Measurements from ENCODE around the gene PEX5L. TPM values are rescaled to one million over a fixed set of nuclear protein-coding genes. Genes with fewer than 3 reads are reported as not detected.

Gene PEX5L
- total and polyA plus RNA-seq, 12 donors: 0.01 to 0.94 (median 0.36) TPM; not detected in 3

GRCh38 chr3:179811321-179812095 is 225.2 kb downstream of the PEX5L start:
- H3K27me3 ChIP-seq: no peaks in the 10 kb centered on the region
- H3K27ac ChIP-seq: no peak overlapping the region
- DNase-seq (peak in 1 of 2 donors; percentile 23), ATAC-seq (peak in 7 of 8 donors; percentile 55 to 88 (median 73))
- TF ChIP-seq CTCF (IDR thresholded peaks at IDR 0.05): peak; percentile 34 to 77 (median 65)
- WGBS, 2 donors: 17 to 18% methylated on average over 9 of the region's 9 CpGs
- H3K4me1 ChIP-seq: no peaks in the 10 kb centered on the region
- intact Hi-C loops (cut with DNase I): loop anchor here in 5 of 10 donors (5.0 to 10.0 kb wide), 4 partner anchors 113 to 786 kb away; no protein-coding TSS in a partner anchor
- H3K4me3 ChIP-seq: no peak overlapping the region
- H3K9me3 ChIP-seq: no peaks in the 10 kb centered on the region
- H3K36me3 ChIP-seq: no peaks in the 10 kb centered on the region

- no peaks in the 10 kb centered on the region for H3K4me1 ChIP-seq
- no peak for DNase-seq
- H3K36me3 ChIP-seq: no peaks in the 10 kb centered on the region
- no peaks in the 10 kb centered on the region for H3K9me3 ChIP-seq
- H3K4me3 ChIP-seq: no peak overlapping the region
- intact Hi-C loops (cut with DNase I): loop anchor here in 5 of 10 donors (5.0 to 10.0 kb wide), 4 partner anchors 115 to 788 kb away; no protein-coding TSS in a partner anchor
- H3K27ac ChIP-seq: no peak overlapping the region
- no peak for ATAC-seq
- H3K27me3 ChIP-seq: no peaks in the 10 kb centered on the region
- no peak for TF ChIP-seq CTCF (IDR thresholded peaks at IDR 0.05)
Observed at GRCh38 chr3:179809639-179810038, 227.1 kb downstream of the PEX5L start.

- Histone ChIP-seq H3K27ac (no peak overlapping the region), H3K36me3 (no peaks in the 10 kb centered on the region), H3K4me3 (no peak overlapping the region), H3K27me3 (no peaks in the 10 kb centered on the region), H3K4me1 (no peaks in the 10 kb centered on the region), H3K9me3 (no peaks in the 10 kb centered on the region)
- intact Hi-C loops (cut with DNase I): no loop called here
- DNase-seq: no peak
- WGBS, 2 donors: 95 to 96% methylated on average over 14 of the region's 14 CpGs
- no peak for TF ChIP-seq CTCF (IDR thresholded peaks at IDR 0.05)
- no peak for ATAC-seq
Observed at GRCh38 chr3:179807588-179807987, 229.1 kb downstream of the PEX5L start.

- no peak for ATAC-seq
- Histone ChIP-seq H3K36me3 (no peaks in the 10 kb centered on the region), H3K4me3 (no peak overlapping the region), H3K27ac (no peak overlapping the region), H3K27me3 (no peaks in the 10 kb centered on the region), H3K9me3 (no peaks in the 10 kb centered on the region), H3K4me1 (no peaks in the 10 kb centered on the region)
- no peak for TF ChIP-seq CTCF (IDR thresholded peaks at IDR 0.05)
- intact Hi-C loops (cut with DNase I): no loop called here
- 81 to 84% methylated on average over 5 of the region's 5 CpGs for WGBS, 2 donors
- DNase-seq: no peak
Observed at GRCh38 chr3:179806177-179806576, 230.6 kb downstream of the PEX5L start.

Measured in heart right ventricle (tissue), 16 donors.